ENCODE results near the gene ADAMTS7.
A peak's percentile ranks its signal among the peaks of the same experiment; 100 is the strongest.
"Not testable (repeated sequence)": the region's sequence is repeated elsewhere in the genome, so short reads cannot be mapped to it uniquely, and the experiment has no call there.

The ADAMTS7 gene

GRCh38 chr15:78828920-78829319, 17.7 kb upstream of the ADAMTS7 start:
- DNase-seq (ENCODE audit: low read depth): no peak

GRCh38 chr15:78822514-78822913, 11.2 kb upstream of the ADAMTS7 start:
- DNase-seq (ENCODE audit: low read depth): no peak

GRCh38 chr15:78811825-78812183, 540 bp upstream of the ADAMTS7 start:
- DNase-seq (ENCODE audit: low read depth): no peak

- DNase-seq (ENCODE audit: low read depth): no peak
Measured at GRCh38 chr15:78810362-78811123, 721 bp downstream of the ADAMTS7 start.

GRCh38 chr15:78810003-78810361, 1.3 kb downstream of the ADAMTS7 start:
- no peak for DNase-seq (ENCODE audit: low read depth)

- no peak for DNase-seq (ENCODE audit: low read depth)
Measured at GRCh38 chr15:78808550-78808949, 2.7 kb downstream of the ADAMTS7 start.

GRCh38 chr15:78807359-78807758, 3.9 kb downstream of the ADAMTS7 start:
- no peak for DNase-seq (ENCODE audit: low read depth)

- DNase-seq (ENCODE audit: low read depth): no peak
Measured at GRCh38 chr15:78804391-78804792, 6.9 kb downstream of the ADAMTS7 start.

GRCh38 chr15:78800806-78801205, 10.5 kb downstream of the ADAMTS7 start:
- no peak for DNase-seq (ENCODE audit: low read depth)

GRCh38 chr15:78800189-78800588, 11.1 kb downstream of the ADAMTS7 start:
- no peak for DNase-seq (ENCODE audit: low read depth)

- DNase-seq (ENCODE audit: low read depth): not testable (repeated sequence)
Measured at GRCh38 chr15:78799102-78799501, 12.2 kb downstream of the ADAMTS7 start.

- peak; percentile 21 for DNase-seq (ENCODE audit: low read depth)
Measured at GRCh38 chr15:78798355-78798754, 12.9 kb downstream of the ADAMTS7 start.

GRCh38 chr15:78797951-78798350, 13.3 kb downstream of the ADAMTS7 start:
- no peak for DNase-seq (ENCODE audit: low read depth)

- no peak for DNase-seq (ENCODE audit: low read depth)
Measured at GRCh38 chr15:78796510-78796909, 14.8 kb downstream of the ADAMTS7 start.

GRCh38 chr15:78795043-78795442, 16.2 kb downstream of the ADAMTS7 start:
- DNase-seq (ENCODE audit: low read depth): no peak

- DNase-seq (ENCODE audit: low read depth): not testable (repeated sequence)
Measured at GRCh38 chr15:78794446-78794845, 16.8 kb downstream of the ADAMTS7 start.

GRCh38 chr15:78791357-78791756, 19.9 kb downstream of the ADAMTS7 start:
- DNase-seq (ENCODE audit: low read depth): no peak

- DNase-seq (ENCODE audit: low read depth): no peak
Measured at GRCh38 chr15:78790027-78790426, 21.2 kb downstream of the ADAMTS7 start.

- no peak for DNase-seq (ENCODE audit: low read depth)
Measured at GRCh38 chr15:78789615-78790014, 21.6 kb downstream of the ADAMTS7 start.

- no peak for DNase-seq (ENCODE audit: low read depth)
Measured at GRCh38 chr15:78788016-78788660, 23.1 kb downstream of the ADAMTS7 start.

- not testable (repeated sequence) for DNase-seq (ENCODE audit: low read depth)
Measured at GRCh38 chr15:78782402-78782801, 28.9 kb downstream of the ADAMTS7 start.

- DNase-seq (ENCODE audit: low read depth): not testable (repeated sequence)
Measured at GRCh38 chr15:78781381-78781780, 29.9 kb downstream of the ADAMTS7 start.

GRCh38 chr15:78779975-78780374, 31.3 kb downstream of the ADAMTS7 start:
- DNase-seq (ENCODE audit: low read depth): not testable (repeated sequence)
